Ectodermal cell (in vitro differentiated cells): ENCODE measurements around the gene LRMDA.

Source experiments
- H3K27ac ChIP-seq: 2 replicates; pipeline ENCODE4 v1.7.0; 2013; ENCODE audit warnings: mild to moderate bottlenecking, low read depth, low read length; ENCODE audit not compliant: insufficient read depth, poor library complexity, severe bottlenecking
- H3K27me3 ChIP-seq: 2 replicates; pipeline ENCODE4 v1.7.0; 2013; ENCODE audit warnings: mild to moderate bottlenecking, low read length; ENCODE audit not compliant: insufficient read depth, control insufficient read depth, poor library complexity, severe bottlenecking
- H3K36me3 ChIP-seq: one replicate; pipeline ENCODE4 v1.7.0; 2013; ENCODE audit warnings: low read length; ENCODE audit not compliant: control insufficient read depth, insufficient read depth
- H3K4me1 ChIP-seq: one replicate; pipeline ENCODE4 v1.7.0; 2013; ENCODE audit warnings: low read length; ENCODE audit not compliant: control insufficient read depth, insufficient read depth
- H3K4me3 ChIP-seq: 2 replicates; pipeline ENCODE4 v1.7.0; 2013; ENCODE audit warnings: low read depth, low read length, control low read depth; ENCODE audit not compliant: insufficient read depth
- H3K9me3 ChIP-seq: 2 replicates; pipeline ENCODE4 v1.7.0; 2013; ENCODE audit warnings: mild to moderate bottlenecking, low read length, moderate library complexity; ENCODE audit not compliant: control insufficient read depth
- WGBS, 2 experiments: methylation state at CpG; one replicate each; pipeline ENCODE4 v1.1.7; 2013; ENCODE audit warnings: missing lambda C conversion rate in 2 of 2; 5-methylcytosine and 5-hydroxymethylcytosine counted together

Gene LRMDA

DNA sequence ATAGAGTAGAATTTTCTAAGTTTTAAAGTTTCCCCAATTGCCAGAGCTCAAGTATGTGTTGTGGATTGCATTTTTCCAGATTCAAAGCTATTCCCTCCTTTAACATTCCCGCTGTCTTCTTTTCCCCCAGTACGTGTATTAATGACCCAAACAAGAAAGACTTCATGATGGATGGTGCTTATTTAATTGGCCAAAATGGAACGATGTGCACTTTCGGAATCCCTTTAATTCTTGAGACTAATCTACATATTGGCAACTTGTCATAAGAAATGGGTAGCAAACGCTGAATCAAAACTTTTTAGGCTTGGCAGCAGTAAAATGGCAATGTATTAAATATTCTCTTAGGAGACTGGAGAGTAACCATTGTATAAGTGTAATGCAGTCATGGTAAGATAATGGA, 753.2 kb downstream of the LRMDA start:
- H3K4me1 ChIP-seq: no peaks in the 10 kb centered on the region

DNA sequence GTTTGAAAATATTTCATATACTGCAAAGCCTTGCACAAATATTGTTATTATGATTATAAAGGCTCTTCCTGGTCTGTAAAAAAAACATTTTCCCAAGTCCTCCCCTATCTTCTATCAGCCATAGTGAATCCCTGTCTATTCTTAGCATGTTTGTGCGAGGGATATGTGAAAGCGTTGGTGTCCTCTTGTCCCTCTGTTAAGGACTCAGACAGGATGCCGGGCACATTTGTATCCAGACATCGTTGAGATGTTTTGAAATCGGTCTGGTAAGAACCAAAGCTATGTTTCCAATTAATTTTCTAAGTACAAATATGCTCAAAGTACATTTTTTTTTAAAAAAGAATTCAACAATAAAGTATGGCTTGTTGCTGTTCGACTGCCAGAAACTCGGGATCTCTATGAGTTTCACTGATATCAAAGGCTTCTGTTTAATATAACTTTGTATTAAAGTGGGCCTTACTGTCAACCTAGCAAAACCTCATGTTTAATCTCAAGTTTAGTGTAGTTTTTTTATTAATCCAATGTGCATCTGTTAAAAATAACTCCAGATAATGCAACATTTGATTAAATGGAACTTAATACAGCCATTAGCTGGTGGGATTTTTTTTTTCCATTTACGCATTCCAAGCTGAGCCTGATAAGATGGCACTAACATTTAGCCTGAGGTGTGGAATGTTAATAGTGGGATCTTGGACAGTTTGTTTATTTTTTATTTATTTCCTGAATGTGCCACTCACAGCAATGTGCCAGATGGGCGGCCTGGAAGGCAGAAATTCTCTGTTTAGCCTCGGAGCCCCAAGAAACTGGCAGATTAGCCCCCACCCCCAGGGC, 754.3 kb downstream of the LRMDA start:
- no peaks in the 10 kb centered on the region for H3K27me3 ChIP-seq
- H3K9me3 ChIP-seq: no peaks in the 10 kb centered on the region
- 95 to 98% methylated on average over 10 of the region's 10 CpGs for WGBS, 2 experiments
- H3K4me1 ChIP-seq: no peaks in the 10 kb centered on the region
- no peak overlapping the region for H3K27ac ChIP-seq
- H3K4me3 ChIP-seq: no peak overlapping the region
- no peaks in the 10 kb centered on the region for H3K36me3 ChIP-seq

More for the DNA sequence above, 753.2 kb downstream of the LRMDA start:
- H3K27ac ChIP-seq: no peak overlapping the region
- H3K27me3 ChIP-seq: no peaks in the 10 kb centered on the region
- no peaks in the 10 kb centered on the region for H3K9me3 ChIP-seq
- no peak overlapping the region for H3K4me3 ChIP-seq
- 98% methylated on average over 5 of the region's 5 CpGs for WGBS, 2 experiments
- H3K36me3 ChIP-seq: no peaks in the 10 kb centered on the region

DNA sequence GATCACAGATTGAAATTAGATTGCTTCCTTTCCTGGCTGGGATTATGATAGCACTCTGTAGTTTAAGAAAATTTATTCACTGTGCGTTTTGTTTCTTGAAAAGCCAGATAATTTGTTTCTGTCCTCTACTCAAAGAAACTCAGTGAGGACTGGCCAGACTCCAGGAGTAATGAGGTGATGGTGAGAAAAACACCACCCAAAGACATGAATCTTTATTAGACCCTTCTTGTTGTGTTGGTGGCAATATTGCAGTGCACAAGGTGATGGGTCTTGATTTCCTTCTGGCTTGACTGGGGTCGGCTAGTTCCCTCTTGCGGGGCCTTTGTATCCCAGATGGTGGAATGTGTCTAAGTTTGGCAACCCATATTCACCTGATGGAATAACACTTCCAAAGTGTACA, 756.8 kb downstream of the LRMDA start:
- no peaks in the 10 kb centered on the region for H3K9me3 ChIP-seq
- no peak overlapping the region for H3K27ac ChIP-seq
- no peaks in the 10 kb centered on the region for H3K27me3 ChIP-seq
- no peak overlapping the region for H3K4me3 ChIP-seq
- H3K36me3 ChIP-seq: no peaks in the 10 kb centered on the region
- WGBS, 2 experiments: 94 to 95% methylated on average over 3 of the region's 3 CpGs
- H3K4me1 ChIP-seq: peaks cover 5% of the 10 kb centered on the region

DNA sequence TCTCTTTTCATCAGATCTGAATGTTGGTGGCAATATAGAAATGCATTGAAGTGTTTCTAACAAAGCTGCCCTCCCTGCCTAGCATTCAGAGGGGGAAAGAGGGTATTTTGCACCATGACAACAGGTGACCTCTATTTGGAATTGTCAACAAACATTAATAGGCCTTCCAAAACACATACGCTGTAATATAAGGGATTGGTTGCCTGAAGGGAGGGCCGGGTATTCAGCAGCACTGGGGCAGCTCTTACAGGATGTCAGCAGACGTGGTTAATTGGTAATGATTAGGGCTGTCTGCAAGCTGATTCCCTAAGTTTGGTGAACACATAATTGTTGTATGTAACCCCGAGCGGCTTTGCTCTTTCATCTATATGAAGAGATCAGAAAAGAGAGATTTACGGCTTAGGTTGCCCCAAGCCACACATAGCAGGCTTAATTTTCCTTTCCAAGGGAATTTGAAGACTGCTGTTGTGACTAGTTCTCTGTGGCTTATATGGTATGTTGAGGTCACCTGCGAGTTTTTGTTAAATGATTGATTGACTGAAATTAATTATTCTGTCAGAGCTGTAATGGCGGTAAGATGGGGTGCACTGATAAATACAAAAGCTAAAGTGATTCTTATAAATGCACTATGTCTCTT, 759.3 kb downstream of the LRMDA start:
- Histone ChIP-seq H3K27ac (no peak overlapping the region), H3K9me3 (no peaks in the 10 kb centered on the region), H3K36me3 (no peaks in the 10 kb centered on the region), H3K4me3 (no peak overlapping the region), H3K27me3 (no peaks in the 10 kb centered on the region), H3K4me1 (peaks cover 11% of the 10 kb centered on the region)
- WGBS, 2 experiments: 87 to 92% methylated on average over 7 to 8 of the region's 8 CpGs

DNA sequence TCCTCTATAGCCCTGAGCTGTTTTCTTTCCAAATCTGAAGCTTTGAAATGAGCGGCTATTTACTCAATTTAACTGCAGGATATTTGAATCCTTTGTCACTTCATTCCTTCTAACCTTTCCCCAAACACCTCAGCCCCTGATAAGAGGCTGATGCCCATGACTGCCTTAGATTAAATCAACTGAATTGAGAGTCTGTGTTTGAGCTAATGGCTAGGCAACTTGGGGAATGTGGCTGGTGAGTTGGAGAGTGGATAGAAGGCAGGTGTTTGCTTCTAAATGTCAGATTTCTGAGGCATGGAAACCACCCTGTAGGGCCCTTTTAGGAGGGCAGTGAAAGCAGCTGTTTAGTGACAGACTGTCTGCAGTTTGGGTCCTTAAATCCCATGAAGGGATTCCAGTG, 759.9 kb downstream of the LRMDA start:
- Histone ChIP-seq H3K9me3 (no peaks in the 10 kb centered on the region), H3K4me3 (no peak overlapping the region), H3K27me3 (no peaks in the 10 kb centered on the region), H3K4me1 (peaks cover 11% of the 10 kb centered on the region), H3K27ac (no peak overlapping the region), H3K36me3 (no peaks in the 10 kb centered on the region)
- 91% methylated on average over 1 of the region's 1 CpG for WGBS, 2 experiments

DNA sequence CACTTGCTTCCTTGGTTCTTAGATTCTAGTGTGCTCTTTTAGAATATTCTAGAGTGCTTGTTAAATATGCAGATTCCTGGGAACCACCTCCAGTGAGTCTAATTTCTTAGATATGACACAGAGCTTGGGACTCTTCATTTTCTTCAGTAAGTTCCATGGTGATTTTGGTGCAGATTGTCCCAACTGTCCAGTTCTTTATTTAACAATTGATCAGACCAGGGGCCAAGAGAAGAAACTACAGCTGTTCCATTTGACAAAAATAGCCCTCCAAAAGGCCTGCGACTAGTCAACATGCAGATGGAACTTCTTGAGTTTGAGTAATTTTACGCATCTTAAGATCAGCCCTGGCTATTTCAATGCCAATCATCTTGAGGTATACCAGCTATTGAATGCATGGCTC, 760.7 kb downstream of the LRMDA start:
- 94 to 95% methylated on average over 2 of the region's 2 CpGs for WGBS, 2 experiments
- H3K4me1 ChIP-seq: peaks cover 11% of the 10 kb centered on the region
- H3K27me3 ChIP-seq: no peaks in the 10 kb centered on the region
- no peak overlapping the region for H3K27ac ChIP-seq
- no peaks in the 10 kb centered on the region for H3K36me3 ChIP-seq
- H3K4me3 ChIP-seq: no peak overlapping the region
- no peaks in the 10 kb centered on the region for H3K9me3 ChIP-seq

DNA sequence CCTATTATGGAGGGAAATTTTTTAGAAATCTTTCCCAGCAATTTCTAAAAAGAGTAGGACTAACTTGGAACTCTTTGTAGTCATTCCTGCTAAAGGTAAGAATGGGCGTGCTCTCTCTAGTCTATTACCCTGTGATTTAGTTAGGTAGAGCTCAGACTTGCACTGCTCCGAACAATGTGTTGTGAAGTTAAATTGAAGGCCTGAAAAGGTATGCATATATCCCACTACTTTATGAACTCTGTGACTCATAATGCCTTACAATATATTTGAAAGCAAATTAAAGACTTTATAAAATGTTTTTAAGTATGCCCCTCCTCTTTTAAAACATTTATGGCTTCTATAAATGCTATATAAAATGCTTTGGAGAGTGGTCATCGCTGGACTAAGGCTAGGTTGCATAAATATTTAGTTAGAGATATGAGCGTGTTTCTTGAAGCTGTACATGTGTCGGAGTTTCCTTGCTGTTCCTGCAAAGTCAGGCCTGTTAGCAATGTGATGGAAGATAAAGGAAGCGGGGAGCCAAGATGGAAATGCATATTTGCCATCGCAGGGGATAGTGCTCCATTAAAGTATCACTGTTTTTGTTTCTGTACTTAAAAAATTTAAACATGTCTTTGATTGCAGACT, 761.4 kb downstream of the LRMDA start:
- Histone ChIP-seq H3K27me3 (no peaks in the 10 kb centered on the region), H3K9me3 (no peaks in the 10 kb centered on the region), H3K36me3 (no peaks in the 10 kb centered on the region), H3K4me1 (peaks cover 11% of the 10 kb centered on the region), H3K4me3 (no peak overlapping the region), H3K27ac (no peak overlapping the region)
- WGBS, 2 experiments: 91 to 97% methylated on average over 6 to 7 of the region's 7 CpGs

DNA sequence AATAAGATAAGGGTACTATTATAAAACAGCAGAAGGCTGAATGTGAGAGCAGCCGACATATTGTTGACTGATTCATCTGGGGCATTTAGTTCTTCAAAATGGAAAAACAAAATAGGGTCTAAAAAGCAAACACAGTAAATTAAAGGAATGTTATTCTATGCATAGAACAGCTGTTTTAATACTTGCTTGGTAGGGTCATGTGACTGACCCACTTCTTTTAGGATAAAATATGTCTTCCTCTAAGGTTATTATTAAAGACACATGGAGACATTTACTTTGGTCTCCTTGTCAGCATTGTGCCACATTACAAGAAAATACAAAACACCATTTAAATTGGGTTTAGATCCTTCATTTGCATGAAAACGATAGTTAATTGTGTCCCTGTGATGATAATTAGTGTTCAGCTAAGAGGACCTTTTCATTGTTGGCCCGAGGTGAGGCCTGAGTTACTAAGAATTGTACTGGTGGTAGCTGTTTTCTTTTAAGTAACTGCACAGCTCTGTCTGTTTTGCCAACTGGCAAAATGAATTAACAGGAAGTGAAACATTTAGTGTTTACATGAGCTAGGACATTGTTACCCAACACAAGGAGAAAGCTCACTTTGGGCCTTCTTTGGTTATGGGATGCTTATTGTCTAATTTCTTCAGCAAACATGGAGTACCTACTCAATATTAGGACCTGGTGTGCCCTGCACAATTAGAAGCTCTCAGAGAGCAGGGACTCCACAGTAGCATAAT, 764.4 kb downstream of the LRMDA start:
- no peak overlapping the region for H3K27ac ChIP-seq
- H3K27me3 ChIP-seq: no peaks in the 10 kb centered on the region
- H3K9me3 ChIP-seq: no peaks in the 10 kb centered on the region
- H3K4me3 ChIP-seq: no peak overlapping the region
- WGBS, 2 experiments: 77 to 79% methylated on average over 3 of the region's 3 CpGs
- peaks cover 11% of the 10 kb centered on the region for H3K4me1 ChIP-seq
- no peaks in the 10 kb centered on the region for H3K36me3 ChIP-seq

DNA sequence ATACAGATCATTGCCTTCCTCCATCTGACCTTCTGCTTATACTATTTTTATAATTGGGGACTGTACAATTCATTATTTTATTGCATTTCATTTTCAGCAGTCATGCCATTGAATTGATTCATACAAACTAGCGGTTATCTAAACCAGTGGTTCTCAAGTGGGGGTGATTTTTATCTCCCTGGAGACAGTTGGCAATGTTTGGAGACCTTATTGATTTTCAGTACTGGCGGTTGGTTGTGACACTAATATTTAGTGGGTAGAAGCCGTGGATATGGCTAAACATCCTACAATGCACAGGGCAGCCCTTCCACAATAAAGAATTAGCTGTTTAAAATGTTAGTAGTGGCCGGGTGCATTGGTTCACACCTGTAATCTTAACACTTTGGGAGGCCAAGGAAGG, 765.9 kb downstream of the LRMDA start:
- Histone ChIP-seq H3K9me3 (no peaks in the 10 kb centered on the region), H3K36me3 (no peaks in the 10 kb centered on the region), H3K27ac (no peak overlapping the region), H3K4me3 (no peak overlapping the region), H3K27me3 (no peaks in the 10 kb centered on the region), H3K4me1 (peaks cover 6% of the 10 kb centered on the region)
- WGBS, 2 experiments: 96 to 98% methylated on average over 4 of the region's 4 CpGs
